Parietal lobe (tissue), 2 donors: ENCODE measurements around the gene PIP5K1B. TPM values are rescaled to one million over a fixed set of nuclear protein-coding genes. Genes with fewer than 3 reads are reported as not detected.

Experiments used
- small RNA-seq: library from RNA; depleted of rRNA; stranded (forward); fragments of <200 nt; gene quantifications from one replicate; pipeline ENCODE3, GENCODE V24; 2014; ENCODE audit warnings: low replicate concordance
- total RNA-seq: library from RNA; depleted of rRNA; stranded (reverse); fragments of >200 nt; gene quantifications from one replicate; pipeline ENCODE4 v1.2.3, GENCODE V29; 2014

PIP5K1B gene, protein sequence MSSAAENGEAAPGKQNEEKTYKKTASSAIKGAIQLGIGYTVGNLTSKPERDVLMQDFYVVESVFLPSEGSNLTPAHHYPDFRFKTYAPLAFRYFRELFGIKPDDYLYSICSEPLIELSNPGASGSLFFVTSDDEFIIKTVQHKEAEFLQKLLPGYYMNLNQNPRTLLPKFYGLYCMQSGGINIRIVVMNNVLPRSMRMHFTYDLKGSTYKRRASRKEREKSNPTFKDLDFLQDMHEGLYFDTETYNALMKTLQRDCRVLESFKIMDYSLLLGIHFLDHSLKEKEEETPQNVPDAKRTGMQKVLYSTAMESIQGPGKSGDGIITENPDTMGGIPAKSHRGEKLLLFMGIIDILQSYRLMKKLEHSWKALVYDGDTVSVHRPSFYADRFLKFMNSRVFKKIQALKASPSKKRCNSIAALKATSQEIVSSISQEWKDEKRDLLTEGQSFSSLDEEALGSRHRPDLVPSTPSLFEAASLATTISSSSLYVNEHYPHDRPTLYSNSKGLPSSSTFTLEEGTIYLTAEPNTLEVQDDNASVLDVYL
- 7.8 TPM for total RNA-seq

DNA sequence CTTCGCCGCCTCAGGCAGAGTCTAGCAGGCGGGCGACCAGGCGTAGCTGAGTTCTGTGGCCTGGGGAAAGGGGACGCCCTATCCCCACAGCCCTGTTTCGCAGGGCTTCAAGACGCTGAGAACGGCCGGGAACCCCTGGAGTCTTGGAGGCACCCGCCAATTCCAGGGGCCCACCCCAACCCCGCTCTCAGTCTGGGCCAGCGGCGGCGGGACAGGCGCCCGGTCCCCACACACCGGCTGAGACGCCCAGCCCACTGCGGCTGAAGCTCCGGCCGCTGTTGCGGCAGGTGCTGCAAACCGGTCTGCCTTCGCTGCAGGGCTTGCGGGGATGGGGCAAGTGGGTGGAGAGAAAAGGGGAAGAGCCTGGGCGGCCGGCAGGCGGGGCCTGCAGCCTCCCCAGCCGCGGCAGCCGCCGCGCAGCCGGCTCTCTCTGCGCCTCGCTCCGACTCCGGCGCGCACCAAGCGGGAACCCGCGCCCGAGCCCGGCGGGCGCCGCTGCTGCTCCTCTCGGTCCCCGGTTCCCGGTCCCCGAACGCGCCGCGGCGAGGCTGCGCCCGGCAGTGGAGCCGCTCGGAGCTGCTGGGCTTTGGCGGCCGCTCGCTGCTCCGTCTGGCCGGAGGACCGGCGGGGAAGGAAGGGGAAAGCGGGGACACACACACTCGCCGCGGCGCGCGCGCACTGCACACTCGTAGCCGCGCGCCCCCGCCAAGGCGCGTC lies at the start of gene PIP5K1B:
PIP5K1B (plus strand) TSS at position 427 of the 717 bp plus-strand sequence. CDS start 117,375 bp downstream, outside the sequence.

DNA sequence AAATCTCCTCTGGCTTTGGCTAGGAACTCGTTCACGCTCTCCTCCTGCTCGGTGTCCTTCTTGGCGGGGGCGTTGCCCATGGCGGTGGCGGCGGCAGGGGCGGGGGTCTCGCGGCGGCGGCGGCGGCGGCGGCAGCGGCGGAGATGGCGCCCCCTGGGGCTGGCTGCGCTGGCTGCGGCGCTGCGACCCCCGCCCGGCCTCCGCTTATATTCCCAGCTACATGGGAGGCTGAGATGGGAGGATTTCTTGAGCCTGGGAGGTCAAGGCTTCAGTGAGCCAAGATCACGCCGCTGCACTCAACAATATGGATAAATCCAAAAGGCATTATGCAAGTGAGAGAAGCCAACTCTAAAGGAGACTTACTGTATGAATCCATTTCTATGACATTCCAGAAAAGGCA lies 309.0 kb downstream of the PIP5K1B start, which contains the start of gene PRKACG:
PRKACG (minus strand) TSS at position 101 of the 400 bp plus-strand sequence; CDS start at position 80, 21 bp downstream.

DNA sequence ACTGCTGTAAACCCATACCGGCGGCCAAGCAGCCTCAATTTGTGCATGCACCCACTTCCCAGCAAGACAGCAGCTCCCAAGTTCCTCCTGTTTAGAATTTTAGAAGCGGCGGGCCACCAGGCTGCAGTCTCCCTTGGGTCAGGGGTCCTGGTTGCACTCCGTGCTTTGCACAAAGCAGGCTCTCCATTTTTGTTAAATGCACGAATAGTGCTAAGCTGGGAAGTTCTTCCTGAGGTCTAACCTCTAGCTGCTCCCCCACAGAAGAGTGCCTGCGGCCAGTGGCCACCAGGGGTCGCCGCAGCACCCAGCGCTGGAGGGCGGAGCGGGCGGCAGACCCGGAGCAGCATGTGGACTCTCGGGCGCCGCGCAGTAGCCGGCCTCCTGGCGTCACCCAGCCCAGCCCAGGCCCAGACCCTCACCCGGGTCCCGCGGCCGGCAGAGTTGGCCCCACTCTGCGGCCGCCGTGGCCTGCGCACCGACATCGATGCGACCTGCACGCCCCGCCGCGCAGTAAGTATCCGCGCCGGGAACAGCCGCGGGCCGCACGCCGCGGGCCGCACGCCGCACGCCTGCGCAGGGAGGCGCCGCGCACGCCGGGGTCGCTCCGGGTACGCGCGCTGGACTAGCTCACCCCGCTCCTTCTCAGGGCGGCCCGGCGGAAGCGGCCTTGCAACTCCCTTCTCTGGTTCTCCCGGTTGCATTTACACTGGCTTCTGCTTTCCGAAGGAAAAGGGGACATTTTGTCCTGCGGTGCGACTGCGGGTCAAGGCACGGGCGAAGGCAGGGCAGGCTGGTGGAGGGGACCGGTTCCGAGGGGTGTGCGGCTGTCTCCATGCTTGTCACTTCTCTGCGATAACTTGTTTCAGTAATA lies 330.6 kb downstream of the PIP5K1B start, which contains the start of gene FXN:
FXN (plus strand) TSS at position 315 of the 871 bp plus-strand sequence; CDS start at position 346, 31 bp downstream.

Small RNAs within 50 kb of the gene (small RNA-seq; reads per million reads assigned to genes)
- not detected for gene RNU6-820P

Other genes starting within 250 kb of the PIP5K1B start
- not detected for gene TMEM252, start 164.4 kb upstream of the PIP5K1B start, total RNA-seq